ENCODE measurements around the gene CCDC198.

CCDC198 gene

DNA sequence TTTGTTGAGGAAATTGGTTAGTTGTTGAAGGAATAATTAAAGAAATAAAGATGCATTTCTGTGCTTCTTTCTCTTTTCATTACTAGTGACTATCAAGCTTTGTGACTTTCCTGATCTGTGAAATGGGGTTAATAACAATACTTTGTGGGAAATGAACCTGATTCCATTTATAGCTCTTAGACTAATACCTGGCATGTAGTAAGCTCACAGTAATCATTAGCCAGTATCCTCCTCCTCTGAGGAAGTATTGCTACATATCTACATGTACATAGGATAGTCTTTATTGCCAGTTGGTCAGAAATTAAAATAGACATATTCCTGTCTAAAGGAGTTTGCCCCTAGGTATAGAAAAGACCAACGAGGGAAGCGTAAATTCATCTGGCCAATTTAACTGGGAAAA, 1.8 kb upstream of the CCDC198 start:
- H3K9ac ChIP-seq (ENCODE audit: low read length in 2 of 2) = no peak overlapping the region
- no peaks in the 10 kb centered on the region for H3K27me3 ChIP-seq (ENCODE audit: control insufficient read depth in 1 of 2, insufficient read depth in 2 of 2, low read length in 2 of 2)
- no peak overlapping the region for H3K27ac ChIP-seq (ENCODE audit: low read length)

DNA sequence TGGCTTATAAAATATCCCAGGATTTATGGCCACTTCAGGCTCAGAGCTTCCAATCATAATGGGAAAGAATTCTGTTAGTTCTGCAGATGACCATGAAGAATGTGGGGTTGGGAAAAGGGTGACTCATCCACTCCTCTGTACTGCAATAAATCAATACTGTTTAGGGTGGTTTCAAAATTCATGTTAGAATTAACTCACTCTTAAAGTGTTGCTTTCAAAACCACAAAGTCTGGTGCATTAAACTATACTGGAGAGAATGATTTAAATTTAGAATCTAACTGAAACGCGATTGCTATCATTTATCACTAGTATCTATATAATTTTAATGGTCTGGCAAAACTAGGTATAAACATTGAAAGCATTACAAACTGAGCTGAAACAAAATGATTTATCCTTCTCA, 798 bp downstream of the CCDC198 start:
- Histone ChIP-seq H3K36me3 (ENCODE audit: control insufficient read depth in 2 of 2, insufficient read depth in 2 of 2, low read length in 2 of 2) (no peaks in the 10 kb centered on the region), H3K9me3 (ENCODE audit: control insufficient read depth in 2 of 2, low read length in 2 of 2) (no peaks in the 10 kb centered on the region), H3K4me3 (ENCODE audit: low read length in 2 of 2) (no peak overlapping the region), H3K27me3 (ENCODE audit: control insufficient read depth in 1 of 2, insufficient read depth in 2 of 2, low read length in 2 of 2) (no peaks in the 10 kb centered on the region), H3K27ac (ENCODE audit: low read length) (no peak overlapping the region), H3K9ac (ENCODE audit: low read length in 2 of 2) (no peak overlapping the region), H3K4me1 (ENCODE audit: control insufficient read depth, insufficient read depth, low read length) (no peaks in the 10 kb centered on the region)

More for the DNA sequence above, 1.8 kb upstream of the CCDC198 start:
- Histone ChIP-seq H3K9me3 (ENCODE audit: control insufficient read depth in 2 of 2, low read length in 2 of 2) (no peaks in the 10 kb centered on the region), H3K36me3 (ENCODE audit: control insufficient read depth in 2 of 2, insufficient read depth in 2 of 2, low read length in 2 of 2) (no peaks in the 10 kb centered on the region), H3K4me3 (ENCODE audit: low read length in 2 of 2) (no peak overlapping the region), H3K4me1 (ENCODE audit: control insufficient read depth, insufficient read depth, low read length) (no peaks in the 10 kb centered on the region)

DNA sequence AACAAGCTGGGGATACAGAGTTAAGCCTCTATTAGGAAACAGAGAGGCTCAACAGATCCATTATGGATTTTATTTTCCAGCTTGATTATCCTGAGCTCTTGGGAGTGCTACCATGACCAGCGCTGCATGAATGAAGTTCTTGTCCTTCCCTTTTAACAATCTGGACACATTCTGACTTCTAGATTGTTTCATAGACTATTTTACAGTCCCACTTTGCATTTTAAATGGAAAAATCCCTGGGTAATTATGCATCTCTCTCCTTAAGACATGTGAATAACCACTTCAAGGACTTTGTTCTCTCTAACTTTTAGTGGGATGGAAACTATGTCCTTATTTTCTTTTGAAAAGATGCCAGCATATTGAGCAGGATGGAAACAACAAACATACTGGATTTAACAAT, 2.0 kb downstream of the CCDC198 start:
- Histone ChIP-seq H3K27me3 (ENCODE audit: control insufficient read depth in 1 of 2, insufficient read depth in 2 of 2, low read length in 2 of 2) (no peaks in the 10 kb centered on the region), H3K9ac (ENCODE audit: low read length in 2 of 2) (no peak overlapping the region), H3K4me1 (ENCODE audit: control insufficient read depth, insufficient read depth, low read length) (no peaks in the 10 kb centered on the region), H3K4me3 (ENCODE audit: low read length in 2 of 2) (no peak overlapping the region), H3K36me3 (ENCODE audit: control insufficient read depth in 2 of 2, insufficient read depth in 2 of 2, low read length in 2 of 2) (no peaks in the 10 kb centered on the region), H3K27ac (ENCODE audit: low read length) (no peak overlapping the region), H3K9me3 (ENCODE audit: control insufficient read depth in 2 of 2, low read length in 2 of 2) (no peaks in the 10 kb centered on the region)

DNA sequence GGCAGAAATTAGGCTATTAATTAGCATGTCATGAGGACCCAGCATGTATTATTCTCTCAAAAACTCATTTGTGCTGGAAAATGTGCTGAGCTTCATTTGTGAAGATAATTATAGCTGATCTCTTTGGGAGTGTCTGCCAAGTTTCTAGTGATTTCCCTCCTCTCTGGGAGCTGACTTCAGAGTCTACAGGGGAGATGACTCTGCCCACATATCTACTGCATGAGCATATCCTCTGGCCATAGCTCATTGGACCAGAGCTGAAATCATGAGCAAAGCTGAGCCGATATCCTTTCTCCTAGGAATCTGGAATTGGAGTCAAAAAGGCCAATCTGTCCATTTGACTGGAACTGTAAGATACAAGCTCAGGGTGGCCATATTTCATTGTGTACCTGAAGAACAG, 5.9 kb downstream of the CCDC198 start:
- no peak overlapping the region for H3K27ac ChIP-seq (ENCODE audit: low read length)
- H3K27me3 ChIP-seq (ENCODE audit: control insufficient read depth in 1 of 2, insufficient read depth in 2 of 2, low read length in 2 of 2) = no peaks in the 10 kb centered on the region
- H3K9ac ChIP-seq (ENCODE audit: low read length in 2 of 2) = no peak overlapping the region
- no peak overlapping the region for H3K4me3 ChIP-seq (ENCODE audit: low read length in 2 of 2)
- no peaks in the 10 kb centered on the region for H3K9me3 ChIP-seq (ENCODE audit: control insufficient read depth in 2 of 2, low read length in 2 of 2)
- H3K36me3 ChIP-seq (ENCODE audit: control insufficient read depth in 2 of 2, insufficient read depth in 2 of 2, low read length in 2 of 2) = no peaks in the 10 kb centered on the region
- no peaks in the 10 kb centered on the region for H3K4me1 ChIP-seq (ENCODE audit: control insufficient read depth, insufficient read depth, low read length)

GRCh38 chr14:57486767-57487379, 6.8 kb downstream of the CCDC198 start:
- no peaks in the 10 kb centered on the region for H3K4me1 ChIP-seq (ENCODE audit: control insufficient read depth, insufficient read depth, low read length)
- H3K9me3 ChIP-seq (ENCODE audit: control insufficient read depth in 2 of 2, low read length in 2 of 2) = no peaks in the 10 kb centered on the region
- no peaks in the 10 kb centered on the region for H3K36me3 ChIP-seq (ENCODE audit: control insufficient read depth in 2 of 2, insufficient read depth in 2 of 2, low read length in 2 of 2)
- no peak overlapping the region for H3K9ac ChIP-seq (ENCODE audit: low read length in 2 of 2)
- no peak overlapping the region for H3K27ac ChIP-seq (ENCODE audit: low read length)
- H3K4me3 ChIP-seq (ENCODE audit: low read length in 2 of 2) = no peak overlapping the region
- H3K27me3 ChIP-seq (ENCODE audit: control insufficient read depth in 1 of 2, insufficient read depth in 2 of 2, low read length in 2 of 2) = peaks cover 0 to 2% of the 10 kb centered on the region in 2 donors

- H3K36me3 ChIP-seq (ENCODE audit: control insufficient read depth in 2 of 2, insufficient read depth in 2 of 2, low read length in 2 of 2) = no peaks in the 10 kb centered on the region
These were observed 8.0 kb downstream of the CCDC198 start for GRCh38 chr14:57485635-57486034.

DNA sequence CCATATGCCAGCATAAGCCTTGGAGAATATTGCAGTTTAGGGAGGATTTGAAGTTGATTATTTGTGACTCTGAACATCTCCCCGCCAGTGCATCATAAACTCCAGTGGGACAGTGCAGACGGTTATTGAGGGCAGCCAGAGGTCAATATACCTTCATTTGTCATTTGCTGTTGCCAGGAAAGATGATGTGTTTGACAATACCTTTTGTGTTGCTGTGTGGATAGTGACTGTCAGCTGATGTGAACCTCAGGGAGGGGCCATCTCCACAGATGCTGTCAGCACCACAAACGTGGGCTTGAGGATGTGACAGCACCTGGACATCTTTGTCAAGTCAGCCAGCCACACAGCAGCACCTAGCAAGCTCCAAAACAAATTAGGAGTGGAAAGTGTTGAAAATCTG, 11.5 kb downstream of the CCDC198 start:
- Histone ChIP-seq H3K27ac (ENCODE audit: low read length) (no peak overlapping the region), H3K4me1 (ENCODE audit: control insufficient read depth, insufficient read depth, low read length) (no peaks in the 10 kb centered on the region), H3K27me3 (ENCODE audit: control insufficient read depth in 1 of 2, insufficient read depth in 2 of 2, low read length in 2 of 2) (peaks cover 0 to 2% of the 10 kb centered on the region in 2 donors), H3K36me3 (ENCODE audit: control insufficient read depth in 2 of 2, insufficient read depth in 2 of 2, low read length in 2 of 2) (no peaks in the 10 kb centered on the region), H3K9ac (ENCODE audit: low read length in 2 of 2) (no peak overlapping the region), H3K9me3 (ENCODE audit: control insufficient read depth in 2 of 2, low read length in 2 of 2) (no peaks in the 10 kb centered on the region), H3K4me3 (ENCODE audit: low read length in 2 of 2) (no peak overlapping the region)

More at GRCh38 chr14:57485635-57486034, 8.0 kb downstream of the CCDC198 start:
- H3K9ac ChIP-seq (ENCODE audit: low read length in 2 of 2) = peak overlapping the region in 1 of 2 donors; percentile 21
- peaks cover 0 to 2% of the 10 kb centered on the region in 2 donors for H3K27me3 ChIP-seq (ENCODE audit: control insufficient read depth in 1 of 2, insufficient read depth in 2 of 2, low read length in 2 of 2)
- no peak overlapping the region for H3K27ac ChIP-seq (ENCODE audit: low read length)
- H3K4me3 ChIP-seq (ENCODE audit: low read length in 2 of 2) = no peak overlapping the region
- no peaks in the 10 kb centered on the region for H3K9me3 ChIP-seq (ENCODE audit: control insufficient read depth in 2 of 2, low read length in 2 of 2)
- H3K4me1 ChIP-seq (ENCODE audit: control insufficient read depth, insufficient read depth, low read length) = no peaks in the 10 kb centered on the region

DNA sequence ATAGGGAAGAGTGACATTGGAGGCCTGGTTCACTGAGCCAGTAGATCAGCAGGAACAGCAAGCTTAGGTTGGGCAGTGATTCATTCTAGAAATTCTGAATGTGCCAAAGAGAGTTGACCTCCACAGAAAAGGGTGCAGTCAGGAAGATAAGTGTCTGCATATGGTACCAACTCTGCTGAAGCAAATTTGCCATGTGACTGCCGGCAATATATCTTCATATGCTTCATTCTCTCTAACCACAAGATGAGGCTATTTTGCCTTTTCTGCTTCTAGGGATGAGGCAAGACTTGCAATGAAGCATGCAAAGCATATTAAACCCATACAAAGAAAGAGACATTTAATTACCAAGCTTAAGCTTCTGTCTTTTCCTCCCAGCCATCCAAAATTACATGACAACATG, 13.6 kb downstream of the CCDC198 start:
- Histone ChIP-seq H3K27me3 (ENCODE audit: control insufficient read depth in 1 of 2, insufficient read depth in 2 of 2, low read length in 2 of 2) (peaks cover 0 to 2% of the 10 kb centered on the region in 2 donors), H3K27ac (ENCODE audit: low read length) (no peak overlapping the region), H3K4me1 (ENCODE audit: control insufficient read depth, insufficient read depth, low read length) (no peaks in the 10 kb centered on the region), H3K9me3 (ENCODE audit: control insufficient read depth in 2 of 2, low read length in 2 of 2) (no peaks in the 10 kb centered on the region), H3K4me3 (ENCODE audit: low read length in 2 of 2) (no peak overlapping the region), H3K36me3 (ENCODE audit: control insufficient read depth in 2 of 2, insufficient read depth in 2 of 2, low read length in 2 of 2) (no peaks in the 10 kb centered on the region), H3K9ac (ENCODE audit: low read length in 2 of 2) (no peak overlapping the region)

- no peak overlapping the region for H3K9ac ChIP-seq (ENCODE audit: low read length in 2 of 2)
- peaks cover 0 to 2% of the 10 kb centered on the region in 2 donors for H3K27me3 ChIP-seq (ENCODE audit: control insufficient read depth in 1 of 2, insufficient read depth in 2 of 2, low read length in 2 of 2)
- H3K27ac ChIP-seq (ENCODE audit: low read length) = no peak overlapping the region
- no peak overlapping the region for H3K4me3 ChIP-seq (ENCODE audit: low read length in 2 of 2)
- no peaks in the 10 kb centered on the region for H3K36me3 ChIP-seq (ENCODE audit: control insufficient read depth in 2 of 2, insufficient read depth in 2 of 2, low read length in 2 of 2)
- H3K9me3 ChIP-seq (ENCODE audit: control insufficient read depth in 2 of 2, low read length in 2 of 2) = no peaks in the 10 kb centered on the region
- no peaks in the 10 kb centered on the region for H3K4me1 ChIP-seq (ENCODE audit: control insufficient read depth, insufficient read depth, low read length)
These were observed 14.5 kb downstream of the CCDC198 start for GRCh38 chr14:57479197-57479596.

DNA sequence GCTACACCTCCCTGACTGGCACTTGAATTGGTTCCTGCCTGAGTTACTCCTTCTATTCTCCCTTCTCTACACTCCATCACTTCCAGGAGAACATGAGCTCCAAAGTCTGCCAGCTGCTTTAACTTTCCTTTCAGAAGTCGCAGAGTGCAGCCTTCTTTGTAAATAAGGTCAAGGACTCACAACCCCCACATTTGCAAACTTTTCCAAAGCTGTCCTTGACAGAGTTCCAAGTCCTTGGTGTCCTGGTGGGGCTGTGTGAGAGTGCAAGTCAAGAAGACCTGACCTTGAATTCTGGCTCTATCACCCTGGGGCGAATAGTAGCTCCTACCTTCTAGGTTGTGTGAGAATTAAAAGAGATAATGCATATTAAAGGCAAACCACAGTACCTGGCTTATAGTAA, 15.6 kb downstream of the CCDC198 start:
- Histone ChIP-seq H3K27me3 (ENCODE audit: control insufficient read depth in 1 of 2, insufficient read depth in 2 of 2, low read length in 2 of 2) (peaks cover 0 to 2% of the 10 kb centered on the region in 2 donors), H3K36me3 (ENCODE audit: control insufficient read depth in 2 of 2, insufficient read depth in 2 of 2, low read length in 2 of 2) (no peaks in the 10 kb centered on the region), H3K9me3 (ENCODE audit: control insufficient read depth in 2 of 2, low read length in 2 of 2) (peaks cover 0 to 2% of the 10 kb centered on the region in 2 donors), H3K4me1 (ENCODE audit: control insufficient read depth, insufficient read depth, low read length) (no peaks in the 10 kb centered on the region), H3K27ac (ENCODE audit: low read length) (no peak overlapping the region), H3K4me3 (ENCODE audit: low read length in 2 of 2) (no peak overlapping the region), H3K9ac (ENCODE audit: low read length in 2 of 2) (no peak overlapping the region)

- no peak overlapping the region for H3K27ac ChIP-seq (ENCODE audit: low read length)
- H3K27me3 ChIP-seq (ENCODE audit: control insufficient read depth in 1 of 2, insufficient read depth in 2 of 2, low read length in 2 of 2) = no peaks in the 10 kb centered on the region
- peaks cover 2 to 4% of the 10 kb centered on the region in 2 donors for H3K9me3 ChIP-seq (ENCODE audit: control insufficient read depth in 2 of 2, low read length in 2 of 2)
- H3K9ac ChIP-seq (ENCODE audit: low read length in 2 of 2) = no peak overlapping the region
- no peaks in the 10 kb centered on the region for H3K36me3 ChIP-seq (ENCODE audit: control insufficient read depth in 2 of 2, insufficient read depth in 2 of 2, low read length in 2 of 2)
- H3K4me3 ChIP-seq (ENCODE audit: low read length in 2 of 2) = no peak overlapping the region
- no peaks in the 10 kb centered on the region for H3K4me1 ChIP-seq (ENCODE audit: control insufficient read depth, insufficient read depth, low read length)
These were observed 22.7 kb downstream of the CCDC198 start for GRCh38 chr14:57470909-57471308.
